Mononuclear cell (primary cell): Measurements from ENCODE around the gene STX18. TPM values are rescaled to one million over a fixed set of nuclear protein-coding genes. Genes with fewer than 3 reads are reported as not detected.
"Not testable (repeated sequence)": the region's sequence is repeated elsewhere in the genome, so short reads cannot be mapped to it uniquely, and the experiment has no call there.

Experiments used
- H3K27me3 ChIP-seq: 2 replicates; pipeline ENCODE4 v1.6.0; 2011; ENCODE audit warnings: low read length, control low read depth; ENCODE audit not compliant: insufficient read depth
- H3K4me1 ChIP-seq: 2 replicates; pipeline ENCODE4 v1.5.1; 2011; ENCODE audit warnings: mild to moderate bottlenecking, low read length, control low read depth; ENCODE audit not compliant: insufficient read depth
- H3K4me3 ChIP-seq: 2 replicates; pipeline ENCODE4 v1.5.1; 2011; ENCODE audit warnings: mild to moderate bottlenecking, low read length, moderate library complexity
- H3K9me3 ChIP-seq: 2 replicates; pipeline ENCODE4 v1.5.1; 2011; ENCODE audit warnings: low read depth, mild to moderate bottlenecking, control low read depth, low read length
- total RNA-seq: library from RNA; depleted of rRNA; stranded (reverse); fragments of >200 nt; gene quantifications from one replicate; pipeline ENCODE4 v1.2.3, GENCODE V29; 2012

Gene STX18
- 22.0 TPM for total RNA-seq

GRCh38 chr4:4541661-4542570 is at the start of gene STX18:
STX18 (minus strand) TSS chr4:4542048; CDS start chr4:4541964, 84 bp downstream.
- Histone ChIP-seq H3K4me3 (peak within 1 kb of the TSS; percentile 51), H3K4me1 (peaks cover 29% of the 10 kb centered on the region), H3K27me3 (no peaks in the 10 kb centered on the region), H3K9me3 (no peaks in the 10 kb centered on the region)

DNA sequence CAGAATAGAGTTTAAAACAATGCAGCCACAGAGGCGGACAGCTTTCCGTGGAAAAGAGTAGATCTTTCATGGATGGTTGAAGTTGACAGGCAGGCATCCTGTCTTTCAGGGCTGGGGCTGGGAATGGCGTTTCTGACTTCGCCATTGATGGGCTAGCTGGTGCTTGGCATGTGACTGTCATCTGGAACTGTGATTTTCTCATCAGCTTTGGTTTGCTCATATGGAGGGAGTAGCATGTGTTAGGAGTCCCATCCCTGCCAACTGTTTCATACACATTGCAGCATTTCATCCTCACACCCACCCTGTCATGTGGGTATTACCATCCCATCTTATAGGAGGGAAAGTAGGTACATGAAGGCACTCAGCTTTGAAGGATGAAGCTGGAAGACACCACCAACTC is 49.2 kb upstream of the STX18 start:
- H3K27me3 ChIP-seq = no peaks in the 10 kb centered on the region
- H3K9me3 ChIP-seq = peaks cover 4% of the 10 kb centered on the region
- H3K4me3 ChIP-seq = no peak overlapping the region
- H3K4me1 ChIP-seq = no peaks in the 10 kb centered on the region

- H3K4me1 ChIP-seq = no peaks in the 10 kb centered on the region
- no peak overlapping the region for H3K4me3 ChIP-seq
- no peaks in the 10 kb centered on the region for H3K27me3 ChIP-seq
- peaks cover 4% of the 10 kb centered on the region for H3K9me3 ChIP-seq
Observed at GRCh38 chr4:4590546-4590945, 48.7 kb upstream of the STX18 start.

- Histone ChIP-seq H3K9me3 (no peaks in the 10 kb centered on the region), H3K4me3 (no peak overlapping the region), H3K4me1 (no peaks in the 10 kb centered on the region), H3K27me3 (no peaks in the 10 kb centered on the region)
Observed at GRCh38 chr4:4585012-4585670, 43.3 kb upstream of the STX18 start.

DNA sequence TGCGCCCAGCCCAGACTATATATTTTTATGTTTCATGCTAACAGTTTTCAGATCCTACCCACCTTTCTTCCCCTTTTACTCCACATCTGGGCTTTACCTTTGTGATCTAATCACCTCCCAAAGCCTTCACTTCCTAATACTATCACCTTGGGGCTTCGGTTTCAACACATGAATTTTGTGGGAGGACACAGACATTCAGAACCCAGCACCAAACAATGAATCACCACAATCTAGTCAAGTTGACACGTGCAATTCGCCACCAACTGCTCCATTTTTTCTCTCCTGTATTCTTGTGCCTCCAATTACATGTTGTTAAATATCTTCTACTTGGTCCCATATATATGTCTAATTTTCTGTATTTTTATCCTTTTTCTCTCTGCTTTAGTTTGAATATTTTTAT is 41.8 kb upstream of the STX18 start:
- Histone ChIP-seq H3K27me3 (no peaks in the 10 kb centered on the region), H3K4me1 (no peaks in the 10 kb centered on the region), H3K9me3 (no peaks in the 10 kb centered on the region), H3K4me3 (no peak overlapping the region)

DNA sequence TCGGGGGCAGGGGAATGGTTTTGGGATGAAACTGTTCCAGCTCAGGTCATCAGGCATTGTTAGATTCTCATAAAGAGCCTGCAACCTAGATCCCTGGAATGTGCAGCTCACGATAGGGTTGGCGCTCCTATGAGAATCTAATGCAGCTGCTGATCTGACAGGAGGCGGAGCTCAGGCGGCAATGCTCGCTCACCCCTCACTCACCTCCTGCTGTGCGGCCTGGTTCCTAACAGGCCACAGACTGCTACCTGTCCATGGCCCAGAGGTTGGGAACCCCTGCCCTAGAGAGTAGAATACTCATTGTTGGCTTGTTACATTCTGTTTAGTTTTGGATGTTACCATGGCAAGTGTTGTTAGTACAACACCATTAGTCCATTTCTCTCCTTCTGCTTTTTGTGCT is 40.8 kb upstream of the STX18 start:
- H3K9me3 ChIP-seq = no peaks in the 10 kb centered on the region
- H3K4me3 ChIP-seq = no peak overlapping the region
- no peaks in the 10 kb centered on the region for H3K4me1 ChIP-seq
- H3K27me3 ChIP-seq = no peaks in the 10 kb centered on the region

DNA sequence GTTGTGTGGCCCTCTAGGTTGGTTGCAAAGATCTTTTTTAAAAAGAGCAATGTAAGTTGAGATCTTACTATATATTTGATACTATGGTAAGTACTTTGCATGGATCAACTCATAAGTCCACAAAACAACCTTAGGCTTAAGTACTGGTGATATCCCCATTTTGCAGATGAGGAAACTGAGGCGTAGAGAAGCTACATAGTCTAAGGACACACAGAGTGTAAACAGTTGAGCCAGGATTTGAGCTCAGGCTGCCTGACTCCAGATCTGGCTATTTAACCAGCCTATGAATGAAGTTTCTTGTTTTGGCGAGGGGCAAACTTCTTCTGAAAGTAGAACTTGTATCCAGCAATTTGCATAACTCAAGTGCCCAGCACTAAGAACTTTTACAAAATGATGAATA is 38.6 kb upstream of the STX18 start:
- peaks cover 3% of the 10 kb centered on the region for H3K27me3 ChIP-seq
- no peak overlapping the region for H3K4me3 ChIP-seq
- no peaks in the 10 kb centered on the region for H3K9me3 ChIP-seq
- peaks cover 3% of the 10 kb centered on the region for H3K4me1 ChIP-seq

DNA sequence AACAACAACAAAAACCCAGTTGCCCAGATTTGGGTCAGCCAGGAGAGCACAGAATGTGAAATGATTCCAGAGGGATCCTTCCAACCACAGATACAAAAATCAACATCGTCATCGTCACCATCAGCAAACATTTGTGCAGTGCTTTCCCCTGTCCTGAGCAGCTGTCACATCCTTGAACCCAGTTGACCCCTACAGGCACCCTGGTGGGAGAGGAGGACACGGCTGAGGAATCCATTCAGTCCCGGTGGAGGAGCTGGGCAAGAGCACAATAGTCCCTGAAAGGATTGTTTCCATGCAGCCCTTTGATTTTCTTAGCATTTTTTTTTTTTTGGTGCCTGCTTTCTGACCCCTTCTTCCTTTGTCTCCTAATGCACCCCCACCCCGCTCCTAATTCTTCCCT is 37.1 kb upstream of the STX18 start:
- Histone ChIP-seq H3K9me3 (no peaks in the 10 kb centered on the region), H3K4me3 (no peak overlapping the region), H3K4me1 (peaks cover 13% of the 10 kb centered on the region), H3K27me3 (peaks cover 3% of the 10 kb centered on the region)

GRCh38 chr4:4577359-4577875 is 35.6 kb upstream of the STX18 start:
- peaks cover 13% of the 10 kb centered on the region for H3K4me1 ChIP-seq
- H3K4me3 ChIP-seq = no peak overlapping the region
- peaks cover 3% of the 10 kb centered on the region for H3K27me3 ChIP-seq
- H3K9me3 ChIP-seq = no peaks in the 10 kb centered on the region

DNA sequence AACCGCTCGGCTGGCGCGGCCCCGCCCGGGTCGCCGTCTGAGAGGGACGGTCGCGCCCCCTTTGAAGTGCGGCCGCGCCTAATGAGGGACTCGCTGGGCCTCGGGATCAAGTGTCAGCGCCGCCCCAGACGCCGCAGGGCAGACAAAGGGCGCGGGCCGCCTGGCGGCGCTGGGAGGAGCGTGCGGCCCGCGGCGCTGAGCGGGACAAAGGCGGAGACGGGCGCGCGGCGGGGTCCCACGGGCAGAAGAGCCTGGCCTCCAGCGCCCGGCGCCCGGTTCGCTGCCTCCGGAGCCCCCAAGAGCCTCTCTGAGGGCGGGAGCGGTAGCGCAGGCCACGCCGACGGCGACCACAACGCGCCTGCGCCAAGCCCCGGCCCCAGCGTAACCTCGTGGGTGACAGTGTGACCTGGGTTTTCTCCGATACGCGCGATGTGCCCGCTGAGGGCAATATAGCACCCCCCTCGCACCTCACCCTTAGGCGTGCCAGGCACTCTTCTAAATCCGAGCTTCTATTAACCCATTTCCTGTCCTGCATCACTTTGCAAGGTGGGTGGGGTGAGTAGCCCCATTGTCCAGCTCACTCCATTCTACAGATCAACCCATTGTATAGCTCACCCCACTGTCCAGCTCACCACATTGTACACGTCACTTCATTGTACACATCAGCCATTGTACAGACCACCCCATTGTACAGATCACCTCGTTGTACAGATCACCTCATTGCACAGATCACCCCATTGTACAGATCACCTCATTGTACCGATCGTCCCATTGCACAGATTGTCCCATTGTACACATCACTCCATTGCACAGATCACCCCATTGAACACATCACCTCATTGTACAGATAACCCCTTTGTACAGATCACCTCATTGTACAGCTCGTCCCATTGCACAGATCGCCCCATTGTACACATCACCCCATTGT is 33.7 kb upstream of the STX18 start:
- H3K4me3 ChIP-seq = peak overlapping the region; percentile 45
- peaks cover 3% of the 10 kb centered on the region for H3K27me3 ChIP-seq
- peaks cover 13% of the 10 kb centered on the region for H3K4me1 ChIP-seq
- no peaks in the 10 kb centered on the region for H3K9me3 ChIP-seq

DNA sequence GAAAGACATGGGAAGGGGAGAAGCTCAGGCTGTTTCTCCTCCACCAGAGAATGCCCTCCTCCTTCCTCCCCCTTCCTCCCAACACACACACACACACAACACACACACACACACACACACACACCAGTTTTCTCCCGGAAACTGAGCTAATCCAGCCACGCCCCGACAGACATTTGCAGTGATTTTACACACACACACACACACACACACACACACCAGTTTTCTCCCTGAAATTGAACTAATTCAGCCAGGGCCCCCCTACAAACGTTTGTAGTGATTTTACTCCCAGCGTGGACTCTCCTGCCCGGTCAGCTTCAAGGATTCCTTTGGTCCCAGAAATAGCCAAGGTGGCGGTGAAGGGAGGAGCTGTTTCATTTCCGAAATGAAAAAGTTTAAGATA is 32.9 kb upstream of the STX18 start:
- Histone ChIP-seq H3K4me3 (peak overlapping the region; percentile 45), H3K4me1 (peaks cover 13% of the 10 kb centered on the region), H3K27me3 (peaks cover 3% of the 10 kb centered on the region), H3K9me3 (no peaks in the 10 kb centered on the region)

- H3K4me3 ChIP-seq = no peak overlapping the region
- H3K9me3 ChIP-seq = no peaks in the 10 kb centered on the region
- peaks cover 3% of the 10 kb centered on the region for H3K27me3 ChIP-seq
- H3K4me1 ChIP-seq = peaks cover 13% of the 10 kb centered on the region
Observed at GRCh38 chr4:4574052-4574451, 32.2 kb upstream of the STX18 start.

DNA sequence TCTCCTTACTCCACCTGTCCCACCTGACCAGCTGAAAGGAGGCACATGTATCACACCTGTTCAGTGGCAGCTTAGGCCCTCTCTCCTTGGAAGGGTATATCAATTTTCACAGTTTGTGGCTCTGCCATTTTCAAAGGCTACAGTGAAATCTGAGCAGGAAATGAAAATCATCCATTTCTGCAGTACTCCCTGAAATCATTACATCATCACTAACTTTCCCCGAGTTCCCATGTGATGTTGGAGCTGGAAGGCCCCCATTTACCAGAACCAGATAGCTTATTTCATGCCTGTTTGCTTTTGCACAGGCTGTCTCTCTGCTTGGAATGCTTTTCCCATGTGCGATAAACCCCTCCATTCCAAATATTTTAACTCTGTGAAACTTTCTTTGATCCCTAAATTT is 31.0 kb upstream of the STX18 start:
- peaks cover 13% of the 10 kb centered on the region for H3K4me1 ChIP-seq
- no peak overlapping the region for H3K4me3 ChIP-seq

DNA sequence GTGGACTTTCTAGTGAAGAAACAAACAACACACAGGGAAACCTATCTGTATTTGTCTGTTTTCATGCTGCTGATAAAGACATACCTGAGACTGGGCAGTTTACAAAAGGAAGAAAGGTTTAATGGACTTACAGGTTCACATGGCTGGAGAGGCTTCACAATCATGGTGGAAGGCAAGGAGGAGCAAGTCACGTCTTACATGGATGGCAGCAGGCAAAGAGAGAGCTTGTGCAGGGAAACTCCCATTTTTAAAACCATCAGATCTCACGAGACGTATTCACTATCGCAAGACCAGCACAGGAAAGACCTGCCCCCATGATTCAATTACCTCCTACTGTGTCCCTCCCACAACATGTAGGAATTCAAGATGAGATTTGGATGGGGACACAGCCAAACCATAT is 28.0 kb upstream of the STX18 start:
- H3K4me3 ChIP-seq, H3K27me3 ChIP-seq, H3K9me3 ChIP-seq, H3K4me1 ChIP-seq: not testable (repeated sequence)

More for the DNA sequence above, 31.0 kb upstream of the STX18 start:
- Histone ChIP-seq H3K9me3 (no peaks in the 10 kb centered on the region), H3K27me3 (peaks cover 3% of the 10 kb centered on the region)
